ENCODE results near the gene ZNF264.
"Not testable (repeated sequence)": the region's sequence is repeated elsewhere in the genome, so short reads cannot be mapped to it uniquely, and the experiment has no call there.

The ZNF264 gene

DNA sequence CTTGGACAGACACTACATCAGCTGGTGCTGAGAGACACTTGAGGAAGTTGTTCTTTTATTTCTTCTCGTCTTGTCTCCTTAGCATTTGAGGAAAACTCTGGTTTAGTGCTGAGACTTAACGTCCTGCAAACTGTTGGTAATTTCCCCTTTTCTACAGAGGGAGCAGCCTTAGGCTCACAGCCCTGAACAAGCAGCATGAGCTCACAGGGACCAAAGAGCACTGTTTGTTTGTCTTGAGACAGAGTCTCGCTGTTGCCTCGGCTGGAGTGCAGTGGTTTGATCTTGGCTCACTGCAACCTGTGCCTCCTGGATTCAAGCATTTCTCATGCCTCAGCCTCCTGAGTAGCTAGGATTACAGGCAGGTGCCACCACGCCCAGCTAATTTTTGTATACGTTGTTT, 54.7 kb downstream of the ZNF264 start:
- no peak for DNase-seq (ENCODE audit: low read depth)

DNA sequence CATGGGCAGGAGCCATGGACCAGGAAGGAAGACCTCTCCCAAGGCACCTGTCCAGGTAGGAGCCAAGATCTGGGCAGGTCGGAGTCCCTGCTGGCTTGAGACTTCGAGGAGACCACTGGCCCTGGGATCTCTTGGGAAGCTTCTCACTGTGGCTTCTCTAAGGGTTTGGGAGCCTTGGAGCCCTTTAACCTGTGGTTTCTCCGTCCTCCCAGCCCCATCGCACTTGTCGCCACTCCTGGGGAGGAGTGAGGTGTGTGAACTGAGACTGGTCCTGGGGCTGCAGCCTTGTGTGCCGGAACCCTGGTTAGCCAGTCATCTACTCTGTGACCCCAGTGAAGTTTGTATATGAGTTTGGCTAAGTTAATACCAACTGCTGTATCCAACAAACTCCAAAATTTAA, 57.3 kb downstream of the ZNF264 start:
- DNase-seq (ENCODE audit: low read depth), result no peak

GRCh38 chr19:57249329-57249728, 58.0 kb downstream of the ZNF264 start:
- no peak for DNase-seq (ENCODE audit: low read depth)

GRCh38 chr19:57253767-57254166, 62.5 kb downstream of the ZNF264 start:
- DNase-seq (ENCODE audit: low read depth), result not testable (repeated sequence)

- DNase-seq (ENCODE audit: low read depth), result no peak
Measured at GRCh38 chr19:57262044-57262443, 70.7 kb downstream of the ZNF264 start.

- no peak for DNase-seq (ENCODE audit: low read depth)
Measured at GRCh38 chr19:57263244-57263741, 72.0 kb downstream of the ZNF264 start.

DNA sequence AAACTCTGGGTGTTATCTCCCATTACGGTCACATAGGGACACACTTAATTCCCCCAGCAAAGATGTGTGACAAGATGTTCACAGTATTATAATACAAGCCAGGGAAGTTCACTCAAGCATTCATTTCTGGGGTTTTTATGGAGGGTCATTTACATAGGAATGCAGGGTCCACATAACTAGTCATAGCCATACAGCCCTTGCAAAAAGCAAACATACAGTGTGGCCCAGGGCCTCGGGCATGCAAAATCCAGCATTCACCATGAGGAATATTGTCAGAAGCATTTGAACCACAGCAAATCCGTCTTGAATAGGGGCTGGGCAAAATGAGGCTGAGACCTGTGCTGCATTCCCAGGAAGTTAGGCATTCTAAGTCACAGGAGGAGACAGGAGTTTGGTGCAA, 76.0 kb downstream of the ZNF264 start:
- DNase-seq (ENCODE audit: low read depth), result no peak

DNA sequence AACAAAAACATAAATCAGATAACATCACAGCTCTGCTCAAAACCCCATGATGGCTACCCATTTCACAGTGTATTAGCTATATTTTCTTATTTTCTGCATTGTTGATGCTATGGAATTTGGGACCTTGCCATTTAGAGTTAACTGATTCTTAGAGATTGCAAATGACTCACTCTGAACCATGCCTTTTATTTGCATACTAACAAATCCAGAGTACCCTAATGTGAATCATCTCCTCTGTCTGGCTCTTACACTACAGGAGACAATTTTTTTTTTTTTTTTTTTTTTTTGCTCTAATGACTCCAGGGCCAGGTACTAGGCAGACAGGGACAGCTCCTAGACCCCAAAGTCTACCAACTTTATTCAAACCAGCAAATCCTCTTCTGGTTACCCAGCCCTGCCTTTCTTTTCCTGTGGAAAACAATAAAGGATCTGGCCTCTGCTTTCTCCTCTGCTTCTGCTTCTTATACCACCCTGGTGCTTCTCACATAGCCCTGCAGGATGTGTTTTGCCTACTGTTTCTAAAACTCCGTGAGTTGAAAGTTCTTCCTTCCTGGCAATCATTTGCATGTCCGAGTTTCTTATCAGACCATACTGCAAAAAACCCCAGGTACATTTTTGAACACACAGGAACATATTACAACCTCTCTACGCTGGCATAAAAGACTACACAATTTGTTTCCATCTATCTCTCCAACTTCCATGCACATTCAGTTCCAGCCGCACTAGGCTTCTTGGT, 78.4 kb downstream of the ZNF264 start:
- DNase-seq (ENCODE audit: low read depth), result no peak

DNA sequence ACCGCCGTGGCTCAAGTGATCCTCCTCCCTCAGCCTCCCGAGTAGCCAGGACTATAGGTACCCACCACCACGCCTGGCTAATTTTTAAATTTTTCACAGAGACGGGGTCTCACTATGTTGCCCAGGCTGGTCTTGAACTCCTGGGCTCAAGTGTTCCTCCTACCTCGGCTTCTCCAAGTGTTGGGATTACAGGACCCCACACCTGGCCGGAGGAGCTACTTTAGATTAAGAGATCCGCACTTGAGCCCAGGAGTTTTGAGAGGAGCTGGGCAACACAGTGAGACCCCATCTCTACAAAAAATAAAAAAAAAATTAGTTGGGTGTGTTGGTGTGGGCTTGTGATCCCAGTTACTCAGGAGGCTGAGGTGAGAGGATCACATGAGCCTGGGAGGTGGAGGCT, 80.0 kb downstream of the ZNF264 start:
- no peak for DNase-seq (ENCODE audit: low read depth)
